ENCODE data around the gene RHBDF1. TPM values are rescaled to one million over a fixed set of nuclear protein-coding genes. Genes with fewer than 3 reads are reported as not detected.

The RHBDF1 gene
- total and polyA plus RNA-seq, 9 of the 15 experiments (the other 6 are each of a cell fraction or from before 2014, with no cell fraction given): 1.0 to 8.2 (median 4.2) TPM

DNA sequence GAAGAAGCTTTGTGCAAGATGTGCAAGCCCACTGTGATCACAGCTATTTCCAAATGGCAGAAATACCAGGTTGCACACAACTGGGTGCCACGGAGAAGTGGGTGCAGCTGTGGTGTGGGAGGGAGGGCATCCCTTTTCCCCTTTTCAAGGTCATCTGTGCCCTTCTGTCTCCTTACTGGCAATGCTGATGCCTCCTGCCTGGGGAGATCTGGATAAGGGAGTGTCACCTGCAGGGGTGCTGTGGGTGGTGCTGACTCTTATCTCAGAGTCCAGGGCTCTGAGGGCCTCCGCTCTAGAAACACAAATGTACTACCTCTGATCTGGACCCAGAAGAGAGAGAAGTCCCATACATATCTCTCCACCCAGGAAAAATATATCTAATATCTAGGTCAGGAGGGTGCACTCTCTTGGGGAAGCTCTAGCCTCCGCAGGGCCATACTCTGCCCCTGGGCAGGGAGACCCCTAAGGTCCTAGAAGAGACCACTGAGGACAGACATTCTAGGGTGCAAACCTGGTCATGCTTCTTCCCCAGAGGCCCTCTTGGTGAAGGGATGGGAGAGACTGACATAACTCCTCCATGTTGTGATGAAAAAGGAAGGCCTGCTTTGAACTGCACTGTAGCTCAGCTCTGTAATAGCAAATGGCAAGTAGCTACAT is 47.5 kb upstream of the RHBDF1 start (continued):
- no peak for TF ChIP-seq HDAC3 (IDR thresholded peaks at IDR 0.05; ENCODE audit: borderline replicate concordance, partially characterized antibody)
- no peak for TF ChIP-seq SMARCA5 (IDR thresholded peaks at IDR 0.05)
- no peak for TF ChIP-seq ZNF184 (CRISPR knock-in tag; IDR thresholded peaks at IDR 0.05)
- peak; percentile 72; the same call in 1 of the 2 replicates for TF ChIP-seq SMARCC2 (IDR thresholded peaks at IDR 0.05; ENCODE audit: low read depth)
- TF ChIP-seq LEF1 (IDR thresholded peaks at IDR 0.05): peak; percentile 34; the same call in 1 of the 2 replicates
- no peak for TF ChIP-seq PHTF2 (CRISPR knock-in tag; IDR thresholded peaks at IDR 0.05)
- TF ChIP-seq, protein P1, sequence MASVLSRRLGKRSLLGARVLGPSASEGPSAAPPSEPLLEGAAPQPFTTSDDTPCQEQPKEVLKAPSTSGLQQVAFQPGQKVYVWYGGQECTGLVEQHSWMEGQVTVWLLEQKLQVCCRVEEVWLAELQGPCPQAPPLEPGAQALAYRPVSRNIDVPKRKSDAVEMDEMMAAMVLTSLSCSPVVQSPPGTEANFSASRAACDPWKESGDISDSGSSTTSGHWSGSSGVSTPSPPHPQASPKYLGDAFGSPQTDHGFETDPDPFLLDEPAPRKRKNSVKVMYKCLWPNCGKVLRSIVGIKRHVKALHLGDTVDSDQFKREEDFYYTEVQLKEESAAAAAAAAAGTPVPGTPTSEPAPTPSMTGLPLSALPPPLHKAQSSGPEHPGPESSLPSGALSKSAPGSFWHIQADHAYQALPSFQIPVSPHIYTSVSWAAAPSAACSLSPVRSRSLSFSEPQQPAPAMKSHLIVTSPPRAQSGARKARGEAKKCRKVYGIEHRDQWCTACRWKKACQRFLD (CRISPR knock-in tag; IDR thresholded peaks at IDR 0.05): peak; percentile 57; the same call in 1 of the 2 replicates
- TF ChIP-seq HDAC1 (IDR thresholded peaks at IDR 0.05): peak in 1 of 2 experiments; percentile 49; a peak in 1 of 4 replicates
- no peak for TF ChIP-seq MTF1 (CRISPR knock-in tag; IDR thresholded peaks at IDR 0.05; ENCODE audit: borderline replicate concordance)
- peak; percentile 24 for TF ChIP-seq CHD4 (IDR thresholded peaks at IDR 0.05; ENCODE audit: insufficient read depth, insufficient replicate concordance, low read depth, low read length, poor library complexity, severe bottlenecking)
- peak in 1 of 2 experiments; percentile 79; a peak in 2 of 4 replicates for TF ChIP-seq RCOR1 (IDR thresholded peaks at IDR 0.05; ENCODE audit: borderline replicate concordance in 1 of 2, low read depth in 2 of 2, low read length in 2 of 2)
- 0 out of 2 replicates have a peak, but pooled peaks have one; percentile 31 for TF ChIP-seq FOXP1 (CRISPR knock-in tag; IDR thresholded peaks at IDR 0.05)
- TF ChIP-seq GABPA (tag; conservative IDR thresholded peaks at IDR 0.05; ENCODE audit: low read depth): no peak
- no peak for TF ChIP-seq HEY1 (CRISPR knock-in tag; IDR thresholded peaks at IDR 0.05; ENCODE audit: borderline replicate concordance)
- TF ChIP-seq, protein P2, sequence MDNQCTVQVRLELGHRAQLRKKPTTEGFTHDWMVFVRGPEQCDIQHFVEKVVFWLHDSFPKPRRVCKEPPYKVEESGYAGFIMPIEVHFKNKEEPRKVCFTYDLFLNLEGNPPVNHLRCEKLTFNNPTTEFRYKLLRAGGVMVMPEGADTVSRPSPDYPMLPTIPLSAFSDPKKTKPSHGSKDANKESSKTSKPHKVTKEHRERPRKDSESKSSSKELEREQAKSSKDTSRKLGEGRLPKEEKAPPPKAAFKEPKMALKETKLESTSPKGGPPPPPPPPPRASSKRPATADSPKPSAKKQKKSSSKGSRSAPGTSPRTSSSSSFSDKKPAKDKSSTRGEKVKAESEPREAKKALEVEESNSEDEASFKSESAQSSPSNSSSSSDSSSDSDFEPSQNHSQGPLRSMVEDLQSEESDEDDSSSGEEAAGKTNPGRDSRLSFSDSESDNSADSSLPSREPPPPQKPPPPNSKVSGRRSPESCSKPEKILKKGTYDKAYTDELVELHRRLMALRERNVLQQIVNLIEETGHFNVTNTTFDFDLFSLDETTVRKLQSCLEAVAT (IDR thresholded peaks at IDR 0.05): no peak
- TF ChIP-seq, protein P3, sequence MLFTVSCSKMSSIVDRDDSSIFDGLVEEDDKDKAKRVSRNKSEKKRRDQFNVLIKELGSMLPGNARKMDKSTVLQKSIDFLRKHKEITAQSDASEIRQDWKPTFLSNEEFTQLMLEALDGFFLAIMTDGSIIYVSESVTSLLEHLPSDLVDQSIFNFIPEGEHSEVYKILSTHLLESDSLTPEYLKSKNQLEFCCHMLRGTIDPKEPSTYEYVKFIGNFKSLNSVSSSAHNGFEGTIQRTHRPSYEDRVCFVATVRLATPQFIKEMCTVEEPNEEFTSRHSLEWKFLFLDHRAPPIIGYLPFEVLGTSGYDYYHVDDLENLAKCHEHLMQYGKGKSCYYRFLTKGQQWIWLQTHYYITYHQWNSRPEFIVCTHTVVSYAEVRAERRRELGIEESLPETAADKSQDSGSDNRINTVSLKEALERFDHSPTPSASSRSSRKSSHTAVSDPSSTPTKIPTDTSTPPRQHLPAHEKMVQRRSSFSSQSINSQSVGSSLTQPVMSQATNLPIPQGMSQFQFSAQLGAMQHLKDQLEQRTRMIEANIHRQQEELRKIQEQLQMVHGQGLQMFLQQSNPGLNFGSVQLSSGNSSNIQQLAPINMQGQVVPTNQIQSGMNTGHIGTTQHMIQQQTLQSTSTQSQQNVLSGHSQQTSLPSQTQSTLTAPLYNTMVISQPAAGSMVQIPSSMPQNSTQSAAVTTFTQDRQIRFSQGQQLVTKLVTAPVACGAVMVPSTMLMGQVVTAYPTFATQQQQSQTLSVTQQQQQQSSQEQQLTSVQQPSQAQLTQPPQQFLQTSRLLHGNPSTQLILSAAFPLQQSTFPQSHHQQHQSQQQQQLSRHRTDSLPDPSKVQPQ (CRISPR knock-in tag; IDR thresholded peaks at IDR 0.05; ENCODE audit: borderline replicate concordance): no peak
- no peak for TF ChIP-seq ZNF668 (CRISPR knock-in tag; IDR thresholded peaks at IDR 0.05)
- no peak for TF ChIP-seq SUPT5H (IDR thresholded peaks at IDR 0.05)
- no peak for TF ChIP-seq TAF15 (IDR thresholded peaks at IDR 0.05; ENCODE audit: low read depth, low read length)
- no peak for TF ChIP-seq ZNF232 (CRISPR knock-in tag; IDR thresholded peaks at IDR 0.05)
- no peak for TF ChIP-seq CBFB (CRISPR knock-in tag; IDR thresholded peaks at IDR 0.05)
- TF ChIP-seq ZBTB17 (CRISPR knock-in tag; IDR thresholded peaks at IDR 0.05): 0 out of 2 replicates have a peak, but pooled peaks have one; percentile 31
- TF ChIP-seq HCFC1 (IDR thresholded peaks at IDR 0.05; ENCODE audit: low read depth, low read length): no peak
- TF ChIP-seq ZNF140 (CRISPR knock-in tag; IDR thresholded peaks at IDR 0.05): no peak
- no peak for TF ChIP-seq BRD4 (IDR thresholded peaks at IDR 0.05)
